HS-5 (cell line): ENCODE results near the gene JAG1.

ENCODE experiments used
- DNase-seq: peaks from one replicate; pipeline ENCODE4 v3.0.0-alpha.2; 2012; ENCODE audit warnings: low read depth

Gene JAG1

DNA sequence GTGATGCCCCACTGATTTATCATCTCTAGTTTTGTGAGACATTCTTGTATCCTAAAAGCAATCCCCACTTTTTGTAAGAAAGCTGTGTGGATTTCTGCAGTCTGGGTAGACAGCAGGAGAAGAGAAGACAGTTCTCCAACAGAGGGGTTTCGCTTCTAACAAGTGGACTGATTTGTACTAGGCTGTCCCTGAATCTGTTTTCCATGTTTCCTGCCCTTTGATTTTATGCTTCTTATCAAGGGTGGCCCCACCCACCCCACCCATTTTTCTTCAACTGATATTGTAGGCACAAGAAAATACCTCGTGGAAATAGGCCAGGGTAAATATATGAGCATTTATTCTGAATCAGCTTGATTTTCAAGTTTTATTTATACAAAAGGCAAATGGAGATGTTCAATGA is 25.7 kb upstream of the JAG1 start:
- DNase-seq: no peak

GRCh38 chr20:10696650-10697049 is 22.9 kb upstream of the JAG1 start:
- no peak for DNase-seq

DNA sequence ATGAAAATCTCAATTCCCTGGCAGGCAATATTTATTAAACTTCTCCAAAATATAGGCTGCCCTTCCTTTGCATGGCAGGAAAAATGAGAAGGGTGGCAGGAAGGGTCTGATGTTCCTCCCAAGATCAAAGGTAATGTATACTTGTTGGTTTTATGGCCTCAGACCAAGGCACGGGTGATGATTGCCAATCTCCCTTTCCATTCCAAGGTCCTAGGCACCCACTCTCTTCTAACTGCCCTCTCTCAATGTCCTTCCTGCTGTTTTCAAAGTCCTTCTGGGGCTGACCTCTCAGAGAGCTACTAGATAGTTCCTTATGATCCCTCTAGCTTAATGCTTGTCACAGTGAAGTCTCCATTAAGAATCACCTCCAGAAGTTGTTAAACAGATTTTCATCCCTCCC is 15.6 kb upstream of the JAG1 start:
- DNase-seq: no peak

DNA sequence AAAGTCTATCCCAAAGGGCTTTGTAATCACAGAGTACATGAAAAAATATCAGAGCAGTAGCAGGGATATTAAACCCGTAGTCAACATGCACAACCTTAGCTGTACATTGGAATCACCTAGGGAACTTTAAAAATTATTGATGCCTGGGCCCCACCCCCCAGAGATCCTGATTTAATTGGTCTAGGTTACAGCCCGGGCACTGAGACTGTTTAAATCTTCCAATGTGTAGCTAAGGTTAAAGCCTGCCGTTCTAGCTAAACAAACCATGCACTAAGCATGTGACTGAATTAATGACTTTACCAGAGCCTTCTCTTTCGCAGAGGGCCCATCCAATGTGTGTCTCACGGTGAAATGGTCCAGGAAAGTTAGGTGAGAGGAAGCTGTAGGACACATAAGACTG is 14.1 kb upstream of the JAG1 start:
- DNase-seq: no peak

GRCh38 chr20:10686356-10687133 is 12.7 kb upstream of the JAG1 start:
- DNase-seq: no peak

- DNase-seq: no peak
These were observed 9.7 kb upstream of the JAG1 start for GRCh38 chr20:10683537-10683936.

GRCh38 chr20:10682939-10683338 is 9.1 kb upstream of the JAG1 start:
- DNase-seq: no peak

DNA sequence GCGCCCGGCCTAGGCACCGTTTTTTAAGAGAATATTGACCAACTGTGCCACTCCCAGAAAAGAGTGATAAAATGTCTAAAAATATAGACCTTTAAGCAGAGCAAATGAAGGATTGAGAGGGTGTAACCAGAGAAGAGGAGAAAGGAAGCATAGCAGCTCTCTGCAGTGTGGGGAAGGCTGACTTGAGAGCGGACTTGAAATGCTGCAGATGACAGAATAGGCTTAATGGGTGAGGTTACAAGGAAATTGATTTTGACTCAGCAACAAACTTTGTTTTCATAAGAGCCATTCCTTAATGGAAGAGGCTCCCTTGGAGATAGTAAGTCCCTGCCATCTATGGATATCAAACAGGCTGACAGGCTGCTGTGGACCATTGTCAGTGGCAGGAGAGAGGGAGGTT is 7.7 kb upstream of the JAG1 start:
- no peak for DNase-seq

- DNase-seq: no peak
These were observed 6.8 kb upstream of the JAG1 start for GRCh38 chr20:10680571-10680970.

DNA sequence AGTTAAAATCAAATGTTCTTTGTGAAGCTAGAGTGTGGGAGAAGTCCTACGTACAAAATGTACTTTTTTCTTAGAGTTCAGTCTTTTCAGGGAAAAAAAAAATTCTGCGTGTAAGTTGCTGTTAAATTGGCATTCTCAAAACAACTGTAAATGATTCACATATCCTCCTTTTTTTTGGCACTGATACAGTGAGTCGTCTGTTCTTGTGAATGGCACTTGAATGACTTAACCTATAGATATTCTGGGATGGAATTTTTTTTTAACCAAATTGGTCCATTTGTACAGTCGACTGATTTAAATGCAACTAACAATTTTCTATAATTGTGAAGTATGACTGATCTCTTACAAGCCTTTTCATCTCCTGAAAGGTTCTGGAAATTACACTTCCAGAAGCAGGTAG is 5.5 kb upstream of the JAG1 start:
- peak; percentile 50 for DNase-seq

DNA sequence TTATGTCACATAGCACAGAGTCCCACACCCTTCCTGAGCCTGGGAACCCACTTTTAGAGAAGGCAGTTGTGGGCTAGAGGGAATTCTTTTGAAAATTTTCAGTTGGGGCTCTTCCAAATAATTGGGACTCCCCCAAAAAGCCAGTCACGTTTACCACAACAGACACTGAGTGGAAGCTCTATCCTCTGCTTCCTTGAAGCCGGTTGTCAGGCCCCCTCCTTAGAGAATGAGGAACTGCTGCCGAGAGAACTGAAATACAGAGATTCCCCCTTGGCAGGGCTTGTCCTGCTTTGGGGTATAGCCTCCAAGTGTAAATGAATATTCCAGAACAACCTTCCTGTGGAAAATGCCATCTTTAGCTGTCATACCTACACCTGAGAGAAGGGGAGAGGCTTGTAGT is 2.7 kb upstream of the JAG1 start:
- no peak for DNase-seq

GRCh38 chr20:10675450-10675848 is 1.6 kb upstream of the JAG1 start:
- no peak for DNase-seq

DNA sequence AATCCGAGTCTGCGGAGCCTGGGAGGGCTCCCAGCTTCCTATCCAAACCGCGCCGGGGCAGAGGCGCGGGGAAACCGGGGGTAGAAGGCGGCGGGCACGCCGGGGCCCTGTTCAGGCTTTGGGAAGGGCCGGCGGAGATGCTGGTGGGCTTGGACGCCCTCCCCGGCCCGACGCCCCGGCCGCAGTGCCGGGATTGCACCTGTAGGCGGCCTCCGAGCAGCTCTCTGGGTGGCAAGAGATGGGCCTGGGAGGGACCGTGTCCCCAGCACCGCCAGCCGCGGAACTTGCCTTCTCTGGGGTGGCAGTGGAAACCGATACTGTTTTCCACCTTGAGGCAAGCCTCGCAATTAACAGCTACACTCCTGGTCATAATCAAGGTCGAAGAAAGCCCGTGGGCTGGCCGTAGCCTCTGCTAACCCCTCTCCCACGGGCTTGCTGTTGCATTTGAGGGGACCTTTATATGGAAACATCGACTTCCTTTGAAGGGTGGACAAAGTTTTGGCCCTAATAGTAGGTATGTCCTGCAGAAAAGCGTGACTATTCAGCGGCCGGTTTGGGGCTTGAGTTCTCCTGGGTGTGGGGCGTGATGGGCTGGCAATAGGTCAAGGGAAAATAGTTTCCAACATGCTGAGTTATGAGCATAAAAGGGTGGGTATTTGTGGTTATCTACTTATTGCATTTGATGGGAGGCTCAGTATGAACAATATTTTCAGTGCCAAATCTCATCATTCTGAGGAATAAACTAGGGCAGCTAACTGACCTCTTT is 1.1 kb upstream of the JAG1 start:
- DNase-seq: peak; percentile 24

GRCh38 chr20:10673176-10673841 is 490 bp downstream of the JAG1 start:
- DNase-seq: no peak

DNA sequence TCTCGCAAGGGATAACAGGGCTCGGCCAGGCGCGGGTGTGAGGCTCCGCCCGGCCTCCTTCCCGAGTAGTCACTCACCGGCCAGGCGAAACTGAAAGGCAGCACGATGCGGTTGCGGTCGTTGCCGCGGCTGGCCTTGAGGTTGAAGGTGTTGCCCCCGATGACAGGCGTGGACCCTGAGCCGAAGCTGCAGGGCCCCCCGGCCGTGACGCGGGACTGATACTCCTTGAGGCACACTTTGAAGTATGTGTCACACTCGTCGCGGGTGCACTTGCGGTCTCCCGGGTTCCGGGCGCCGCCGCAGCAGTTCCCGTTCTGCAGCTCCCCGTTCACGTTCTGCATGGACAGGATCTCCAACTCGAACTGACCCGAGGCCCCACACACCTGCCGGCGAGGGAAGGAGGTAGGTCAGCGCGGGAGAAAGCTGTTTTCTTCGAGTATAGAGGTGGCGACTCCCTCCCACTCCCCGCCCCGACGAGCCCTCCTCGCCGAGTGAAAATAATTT is 1.1 kb downstream of the JAG1 start:
- DNase-seq: no peak

GRCh38 chr20:10671919-10672623 is 1.7 kb downstream of the JAG1 start:
- DNase-seq: no peak

- peak; percentile 64 for DNase-seq
These were observed 2.4 kb downstream of the JAG1 start for GRCh38 chr20:10671221-10671918.

- no peak for DNase-seq
These were observed 3.1 kb downstream of the JAG1 start for GRCh38 chr20:10670501-10671220.

- DNase-seq: no peak
These were observed 3.9 kb downstream of the JAG1 start for GRCh38 chr20:10669843-10670446.

DNA sequence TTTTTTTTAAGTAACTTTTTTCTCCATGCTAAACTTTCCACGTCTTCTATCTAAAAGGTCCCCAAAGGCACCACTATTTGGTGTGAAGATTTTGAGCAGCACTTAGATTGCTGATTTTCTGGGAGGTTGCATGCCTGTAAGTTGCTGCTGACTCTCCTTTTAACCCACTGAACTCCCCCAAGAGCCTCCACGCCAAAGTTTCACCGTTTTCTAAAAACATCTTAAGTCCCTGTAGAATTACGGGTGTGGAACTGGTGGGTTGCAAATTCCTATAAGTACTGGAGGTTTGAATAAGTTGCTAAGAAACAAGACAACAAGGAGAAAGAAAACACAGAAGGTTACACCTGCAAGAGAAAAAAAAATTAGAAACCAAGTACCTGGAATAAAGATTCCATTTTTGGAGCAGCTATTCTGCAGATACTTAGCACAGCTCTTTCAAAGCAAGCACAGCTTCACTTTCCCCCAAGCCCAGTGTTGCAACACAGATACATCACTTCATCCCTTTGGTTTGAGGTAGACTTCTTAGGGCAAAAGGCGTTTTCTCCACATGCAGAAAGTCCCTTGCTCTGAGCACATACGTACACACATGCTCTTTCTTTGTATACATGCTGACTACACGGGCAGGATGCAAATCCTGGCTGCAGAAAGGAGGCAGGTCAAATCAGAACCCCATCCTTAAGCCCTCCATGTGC is 5.0 kb downstream of the JAG1 start:
- no peak for DNase-seq
